Rectal smooth muscle tissue (tissue), 1 donor: Measurements from ENCODE around the gene SLC25A51.

ENCODE experiments used
- H3K27ac ChIP-seq: one replicate; pipeline ENCODE4 v1.7.0; 2013; ENCODE audit warnings: low read depth, low read length, inconsistent platforms
- H3K27me3 ChIP-seq: one replicate; pipeline ENCODE4 v1.7.0; 2013; ENCODE audit warnings: low read length; ENCODE audit not compliant: control insufficient read depth, insufficient read depth
- H3K36me3 ChIP-seq: one replicate; pipeline ENCODE4 v1.7.0; 2013; ENCODE audit warnings: low read length; ENCODE audit not compliant: control insufficient read depth, insufficient read depth
- H3K4me1 ChIP-seq: one replicate; pipeline ENCODE4 v1.7.0; 2013; ENCODE audit warnings: low read length; ENCODE audit not compliant: control insufficient read depth, insufficient read depth
- H3K4me3 ChIP-seq: one replicate; pipeline ENCODE4 v1.7.0; 2013; ENCODE audit warnings: low read length
- H3K9ac ChIP-seq: one replicate; pipeline ENCODE4 v1.7.0; 2013; ENCODE audit warnings: low read length

The SLC25A51 gene

DNA sequence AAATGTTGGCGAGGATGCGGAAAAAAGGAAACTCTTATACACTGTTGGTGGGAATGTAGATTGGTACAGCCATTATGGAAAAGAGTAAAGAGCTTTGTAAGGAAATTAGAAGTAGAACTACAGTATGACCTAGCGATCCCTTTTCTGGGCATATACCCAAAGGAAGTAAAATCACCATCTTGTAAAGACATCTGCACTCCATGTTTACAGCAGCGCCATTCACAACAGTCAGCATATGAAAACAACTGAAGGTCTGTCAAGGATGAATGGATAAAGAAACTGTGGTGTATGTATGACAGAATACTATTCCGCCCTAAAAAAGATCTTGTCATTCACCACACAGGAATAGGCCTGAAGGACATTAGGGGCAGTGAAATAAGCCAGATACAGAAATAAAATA lies 27.7 kb upstream of the SLC25A51 start:
- Histone ChIP-seq H3K4me3 (no peak overlapping the region), H3K27ac (no peak overlapping the region), H3K27me3 (no peaks in the 10 kb centered on the region), H3K9ac (no peak overlapping the region), H3K4me1 (no peaks in the 10 kb centered on the region), H3K36me3 (no peaks in the 10 kb centered on the region)

DNA sequence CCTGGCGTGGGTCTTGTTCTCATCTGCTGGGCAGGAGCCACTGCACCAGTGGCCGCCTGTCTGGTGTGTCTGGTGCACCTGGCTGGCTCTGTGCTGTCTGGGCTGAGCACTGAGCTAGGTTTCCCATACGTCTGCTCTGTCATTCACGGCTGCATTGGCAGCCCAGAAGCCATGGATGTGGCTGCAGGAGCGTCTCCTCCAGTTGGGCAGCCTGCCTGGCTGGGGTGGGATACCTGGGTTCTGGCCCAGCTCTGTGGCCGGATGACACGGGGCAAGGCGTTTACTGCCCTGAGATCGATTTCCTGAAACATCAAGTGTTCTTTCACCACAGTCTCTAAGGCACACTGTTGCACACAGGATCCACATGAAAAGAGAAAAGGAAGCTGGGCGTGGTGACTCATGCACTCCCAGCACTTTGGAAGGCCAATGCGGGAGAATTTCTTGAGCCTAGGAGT lies 25.5 kb upstream of the SLC25A51 start:
- Histone ChIP-seq H3K27ac (no peak overlapping the region), H3K4me3 (no peak overlapping the region), H3K27me3 (no peaks in the 10 kb centered on the region), H3K4me1 (no peaks in the 10 kb centered on the region), H3K9ac (no peak overlapping the region), H3K36me3 (no peaks in the 10 kb centered on the region)

DNA sequence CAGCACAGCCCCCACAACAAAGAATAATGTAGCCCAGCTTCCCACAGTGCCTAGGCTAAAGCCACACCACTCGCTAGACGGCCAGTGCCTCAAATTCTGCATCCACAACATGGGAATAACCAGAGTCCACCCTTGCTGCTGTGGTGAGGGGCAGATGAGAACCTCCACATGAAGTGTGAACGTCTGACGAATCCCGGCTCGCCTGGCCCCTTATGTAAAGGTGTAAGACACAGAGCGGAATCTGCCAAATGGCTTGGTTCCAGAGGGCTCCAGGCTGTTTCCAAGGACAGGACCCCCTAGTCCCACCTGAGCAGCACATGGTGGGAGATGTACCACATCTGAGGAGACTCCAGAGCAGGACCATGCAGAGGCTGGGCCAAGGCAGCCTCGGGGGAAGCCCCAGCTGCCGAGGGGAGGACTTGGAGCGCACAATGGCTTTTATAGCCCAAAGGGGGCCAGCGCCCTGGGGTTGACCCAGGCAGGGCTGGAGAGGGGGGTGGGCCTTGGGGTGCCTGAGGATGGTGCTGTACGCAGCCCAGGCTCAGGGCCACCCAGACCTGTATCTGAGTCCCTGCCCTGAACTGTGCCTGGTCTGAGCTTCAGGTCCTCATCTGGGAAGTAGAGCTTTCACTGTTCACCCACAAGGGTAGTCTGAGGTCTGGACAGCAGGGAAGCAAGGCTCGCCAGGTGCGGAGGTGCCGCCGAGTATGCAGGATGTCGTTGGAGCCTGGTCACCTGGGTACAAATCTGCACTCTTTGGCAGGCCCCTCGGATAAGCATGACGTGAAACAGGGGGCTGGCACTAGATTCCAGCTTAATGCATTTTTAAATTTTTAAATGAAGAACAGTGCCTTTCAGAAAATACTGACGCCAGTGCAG lies 24.9 kb upstream of the SLC25A51 start:
- Histone ChIP-seq H3K9ac (no peak overlapping the region), H3K4me3 (no peak overlapping the region), H3K4me1 (no peaks in the 10 kb centered on the region), H3K27me3 (no peaks in the 10 kb centered on the region), H3K36me3 (no peaks in the 10 kb centered on the region), H3K27ac (no peak overlapping the region)

DNA sequence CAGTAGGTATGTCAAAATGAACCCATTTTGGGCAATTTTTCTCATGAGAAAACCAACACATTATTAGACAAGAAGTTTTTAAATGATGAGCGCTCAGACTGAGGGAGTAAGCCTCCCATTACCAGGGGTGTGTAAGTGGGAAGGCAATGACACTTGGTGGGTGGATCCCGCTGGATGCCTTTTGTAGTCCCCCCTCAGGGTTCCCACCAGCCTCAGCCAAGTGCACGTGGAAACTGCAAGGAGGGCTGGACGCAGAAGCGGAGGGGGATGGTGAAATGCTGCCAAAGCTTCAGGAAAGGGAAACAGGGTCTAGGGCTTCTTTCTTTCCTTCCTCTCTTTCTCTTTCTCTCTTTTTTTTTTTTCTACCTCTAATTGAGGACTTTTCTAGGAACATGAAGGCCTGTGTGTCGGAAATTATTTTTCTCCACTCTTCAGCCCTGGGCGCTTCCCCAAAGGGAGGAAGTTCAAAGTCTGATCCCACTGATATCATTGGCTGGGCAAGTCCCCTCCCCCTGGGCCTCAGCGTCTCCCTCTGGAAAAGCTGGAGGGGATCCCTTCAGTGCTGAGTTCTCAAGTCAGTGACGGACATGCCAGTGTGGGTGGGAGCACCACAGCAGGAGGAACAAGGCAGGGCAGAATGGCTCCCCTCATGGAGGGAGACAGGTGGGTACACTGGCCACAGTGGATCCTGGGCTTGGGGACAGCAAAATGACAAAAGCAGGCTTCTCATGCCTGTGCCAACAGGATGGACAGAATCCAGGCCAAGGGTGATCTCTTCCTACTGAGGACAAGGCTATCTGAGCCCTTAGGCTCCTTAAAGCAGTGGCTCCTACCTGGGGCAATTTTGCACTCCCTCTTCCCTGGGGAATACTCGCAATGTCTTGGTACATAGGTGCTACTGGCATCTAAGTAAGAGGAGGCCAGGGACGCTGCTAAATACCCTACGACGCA lies 23.9 kb upstream of the SLC25A51 start:
- H3K9ac ChIP-seq, result no peak overlapping the region
- H3K27ac ChIP-seq, result no peak overlapping the region
- H3K4me1 ChIP-seq, result no peaks in the 10 kb centered on the region
- H3K36me3 ChIP-seq, result no peaks in the 10 kb centered on the region
- H3K27me3 ChIP-seq, result no peaks in the 10 kb centered on the region
- no peak overlapping the region for H3K4me3 ChIP-seq

DNA sequence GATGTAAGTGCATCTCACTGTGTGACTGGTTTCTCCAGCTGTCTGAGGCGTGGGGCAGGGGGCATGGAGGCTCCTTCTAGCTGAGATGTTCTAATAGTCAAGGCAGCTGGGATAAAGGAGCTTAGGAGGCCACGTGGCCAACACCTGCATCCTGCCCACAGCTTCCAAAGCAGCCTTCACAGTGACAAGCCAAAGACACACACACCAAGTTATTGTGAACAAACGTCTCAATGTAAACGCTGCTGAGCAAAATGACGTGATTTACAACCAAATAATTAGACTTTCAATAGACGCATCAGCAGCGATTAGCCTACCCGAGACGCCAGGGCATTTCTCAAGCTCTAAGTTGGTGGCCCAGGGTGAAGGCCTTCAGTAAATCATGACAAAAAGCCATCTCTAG lies 23.2 kb upstream of the SLC25A51 start:
- Histone ChIP-seq H3K9ac (no peak overlapping the region), H3K4me1 (no peaks in the 10 kb centered on the region), H3K27me3 (no peaks in the 10 kb centered on the region), H3K36me3 (no peaks in the 10 kb centered on the region), H3K4me3 (no peak overlapping the region), H3K27ac (no peak overlapping the region)

DNA sequence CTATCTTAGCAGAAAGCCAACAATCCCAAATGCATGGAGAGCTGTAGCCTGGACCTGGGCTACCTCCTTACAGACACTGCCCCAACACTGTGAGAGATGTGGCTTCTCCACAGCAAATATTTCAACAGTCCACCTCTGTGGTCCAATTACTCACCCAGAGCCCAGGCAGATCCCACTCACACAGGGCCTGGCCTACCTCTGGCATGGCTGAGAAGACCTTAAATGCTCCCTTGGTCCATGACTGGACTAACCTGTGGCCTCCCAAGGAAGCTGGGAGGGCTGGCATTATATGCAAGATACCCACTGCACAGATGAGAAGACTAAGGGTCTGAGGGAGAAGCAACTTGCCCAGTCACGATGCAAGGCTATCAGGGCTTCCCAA lies 22.8 kb upstream of the SLC25A51 start:
- H3K27ac ChIP-seq, result no peak overlapping the region
- H3K4me1 ChIP-seq, result no peaks in the 10 kb centered on the region
- H3K9ac ChIP-seq, result no peak overlapping the region

DNA sequence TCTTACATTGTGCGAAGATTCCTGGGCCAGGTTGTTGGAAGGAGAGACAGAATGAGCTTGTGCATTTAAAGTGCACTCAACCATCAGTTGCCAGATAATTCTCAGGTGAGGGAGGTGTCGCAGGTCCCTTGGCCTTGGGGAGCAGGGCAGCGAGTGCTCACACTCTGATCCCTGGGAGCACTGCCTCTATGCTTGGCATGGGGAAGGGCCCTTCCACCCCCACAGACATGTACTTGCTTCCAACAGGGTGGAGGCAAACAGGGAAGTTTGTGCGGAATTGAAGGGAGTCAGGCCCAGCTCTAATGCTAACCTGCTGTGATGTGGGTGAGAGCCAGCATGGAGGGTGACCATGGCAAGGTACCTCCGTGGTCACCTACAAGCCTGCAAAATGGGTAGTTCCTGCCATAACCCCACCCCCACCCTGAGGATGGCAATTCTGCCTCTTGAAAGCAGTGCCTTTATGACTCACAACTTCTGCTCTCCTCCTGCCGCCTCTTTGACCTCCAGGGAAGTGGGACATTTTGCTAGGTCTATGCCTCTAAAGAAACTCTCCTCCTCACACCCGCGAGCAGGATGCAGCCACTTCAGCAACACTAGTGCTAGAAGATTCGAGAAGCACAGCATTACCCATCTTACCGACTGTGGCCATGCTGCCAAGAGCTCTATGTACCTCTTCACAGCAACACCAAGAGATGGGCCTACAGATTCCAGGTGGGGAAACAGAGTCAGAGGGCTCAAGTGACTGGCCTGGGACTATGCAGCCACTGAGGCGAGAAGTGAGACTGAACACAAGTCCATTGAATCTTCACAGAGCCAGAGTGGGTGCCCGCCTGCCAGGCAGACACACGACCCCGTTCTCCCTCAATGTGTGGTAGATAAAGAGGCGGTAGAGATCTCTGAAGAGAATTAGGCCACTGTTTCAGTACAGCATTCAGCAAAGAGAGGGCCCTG lies 22.1 kb upstream of the SLC25A51 start:
- H3K36me3 ChIP-seq, result no peaks in the 10 kb centered on the region
- no peak overlapping the region for H3K27ac ChIP-seq
- no peak overlapping the region for H3K4me3 ChIP-seq
- no peaks in the 10 kb centered on the region for H3K27me3 ChIP-seq
- H3K9ac ChIP-seq, result no peak overlapping the region
- H3K4me1 ChIP-seq, result no peaks in the 10 kb centered on the region

More for the DNA sequence above, 22.8 kb upstream of the SLC25A51 start:
- no peaks in the 10 kb centered on the region for H3K36me3 ChIP-seq
- H3K27me3 ChIP-seq, result no peaks in the 10 kb centered on the region
- H3K4me3 ChIP-seq, result no peak overlapping the region

DNA sequence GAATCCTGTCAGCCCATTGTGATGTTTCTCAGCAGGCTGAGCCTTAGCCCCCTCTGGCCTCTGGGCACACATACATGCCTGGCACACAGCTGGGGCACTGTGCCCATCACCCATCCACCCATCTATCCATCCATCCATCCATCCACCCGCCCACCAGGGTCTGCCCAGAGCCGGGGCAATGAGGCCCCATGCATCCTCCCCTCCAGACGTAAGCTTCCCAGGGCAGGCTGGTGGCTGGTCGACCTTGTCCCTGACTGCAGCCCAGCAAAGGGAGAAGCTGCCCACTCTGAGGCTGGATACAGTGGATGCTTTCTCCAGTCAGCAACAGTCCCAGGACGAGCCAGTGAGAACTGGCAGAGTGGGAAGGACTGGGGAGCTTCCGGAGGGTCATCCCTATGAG lies 21.1 kb upstream of the SLC25A51 start:
- Histone ChIP-seq H3K4me1 (no peaks in the 10 kb centered on the region), H3K36me3 (no peaks in the 10 kb centered on the region), H3K9ac (no peak overlapping the region), H3K4me3 (no peak overlapping the region), H3K27me3 (no peaks in the 10 kb centered on the region), H3K27ac (no peak overlapping the region)

DNA sequence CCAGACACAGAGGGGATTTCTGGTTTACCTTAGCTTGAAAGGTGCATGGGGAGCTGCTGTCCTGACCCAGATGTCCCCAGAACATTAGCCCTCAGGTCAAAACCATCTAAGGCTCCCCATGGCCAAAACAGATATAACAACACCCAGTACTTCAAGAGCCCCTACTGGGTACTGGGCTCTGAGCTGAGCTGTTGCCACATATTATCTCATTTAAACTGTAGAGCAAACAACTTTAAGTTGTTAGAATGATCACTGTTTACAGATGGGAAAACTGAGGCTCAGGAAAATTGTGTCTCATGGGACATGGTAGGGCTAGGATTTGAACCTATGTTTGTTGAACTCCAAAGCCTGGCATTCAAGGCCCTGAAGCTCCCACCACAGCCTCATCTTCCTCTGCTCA lies 20.6 kb upstream of the SLC25A51 start:
- Histone ChIP-seq H3K36me3 (no peaks in the 10 kb centered on the region), H3K4me3 (no peak overlapping the region), H3K9ac (no peak overlapping the region), H3K4me1 (no peaks in the 10 kb centered on the region), H3K27me3 (no peaks in the 10 kb centered on the region), H3K27ac (no peak overlapping the region)

DNA sequence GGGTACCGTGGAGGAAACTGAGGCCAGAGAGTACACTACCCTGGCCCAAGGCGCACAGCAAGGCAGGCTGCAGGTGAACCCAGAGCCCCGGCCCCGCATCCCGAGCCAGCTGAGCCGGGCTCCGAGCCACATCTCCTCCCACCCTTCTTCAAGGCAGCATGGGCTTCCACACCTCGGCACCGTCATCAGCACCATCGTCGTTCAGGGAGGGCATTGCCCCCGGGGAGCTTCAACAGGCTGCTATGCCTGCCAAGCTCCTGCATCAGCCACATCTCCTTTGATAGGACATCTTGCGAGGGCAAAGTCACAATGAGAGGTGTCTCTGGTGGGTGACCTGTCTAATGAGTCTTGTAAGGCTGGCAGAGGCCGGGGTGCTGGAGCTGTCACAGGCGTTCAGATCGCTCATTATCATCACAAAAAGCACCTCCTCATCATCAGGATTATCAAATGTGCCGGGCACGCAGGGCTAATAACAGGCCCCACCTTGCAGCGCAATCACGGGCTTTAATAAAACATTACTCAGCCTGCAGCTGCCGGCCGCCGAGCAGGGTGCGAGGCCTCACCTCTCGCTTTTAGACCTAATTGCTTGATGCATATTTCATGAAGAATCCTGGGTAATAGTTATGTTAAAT lies 20.0 kb upstream of the SLC25A51 start:
- H3K36me3 ChIP-seq, result no peaks in the 10 kb centered on the region
- H3K4me1 ChIP-seq, result no peaks in the 10 kb centered on the region
- no peaks in the 10 kb centered on the region for H3K27me3 ChIP-seq
- H3K9ac ChIP-seq, result no peak overlapping the region
- H3K4me3 ChIP-seq, result no peak overlapping the region
- no peak overlapping the region for H3K27ac ChIP-seq

DNA sequence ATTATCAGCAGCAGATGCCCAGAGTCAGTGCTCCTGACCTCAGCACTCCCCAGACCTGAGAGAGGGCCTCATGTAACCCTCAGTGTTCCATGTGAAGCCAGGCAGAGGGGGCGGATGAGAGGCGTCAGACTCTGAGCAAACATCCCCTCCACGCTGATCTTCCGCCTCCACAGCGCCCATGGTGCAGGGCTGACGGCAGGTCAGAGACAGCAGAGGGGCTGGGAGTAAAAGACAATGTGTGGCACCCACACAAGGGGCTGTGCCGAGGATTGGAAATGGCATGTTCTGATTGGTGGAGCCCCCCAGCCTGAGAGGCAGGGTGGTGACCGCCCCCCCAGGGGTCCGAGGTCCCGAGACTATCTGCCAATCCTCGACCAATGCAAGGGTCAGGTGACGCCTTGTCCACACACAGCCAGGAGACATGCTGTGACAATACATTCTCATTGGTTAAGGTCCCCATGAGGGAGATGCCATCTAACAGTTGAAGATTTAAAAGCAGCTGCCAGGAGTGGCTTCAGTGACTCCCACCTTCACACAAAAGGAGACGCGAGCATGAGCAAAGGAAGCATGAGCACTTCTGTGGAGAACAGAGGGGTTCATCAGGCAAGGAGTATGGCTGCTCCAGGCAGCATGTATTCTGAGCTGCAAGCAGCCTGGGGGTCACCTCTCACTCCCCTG lies 19.3 kb upstream of the SLC25A51 start:
- H3K4me3 ChIP-seq, result no peak overlapping the region
- no peak overlapping the region for H3K27ac ChIP-seq
- H3K36me3 ChIP-seq, result no peaks in the 10 kb centered on the region
- H3K9ac ChIP-seq, result no peak overlapping the region
- H3K27me3 ChIP-seq, result no peaks in the 10 kb centered on the region
- no peaks in the 10 kb centered on the region for H3K4me1 ChIP-seq
